ENCODE measurements around the gene ZNF3. TPM values are rescaled to one million over a fixed set of nuclear protein-coding genes. Genes with fewer than 3 reads are reported as not detected.
"Not testable (repeated sequence)": the region's sequence is repeated elsewhere in the genome, so short reads cannot be mapped to it uniquely, and the experiment has no call there.

The ZNF3 gene
- 35.4 and 39.2 TPM in 2 replicates for total RNA-seq
- long read RNA-seq, transcript ZNF3-204 (4 exons, 595 nt) = minor isoform, 29 of 225 reads
- long read RNA-seq, transcript ZNF3-202 (6 exons, 2,799 nt) = major isoform, 110 of 225 reads
- long read RNA-seq, transcript ZNF3-207 (5 exons, 2,718 nt) = minor isoform, 20 of 225 reads
- long read RNA-seq, transcript ZNF3-205 (6 exons, 1,441 nt) = minor isoform, 5 of 225 reads
- long read RNA-seq, partial matches to known transcripts = 3 of 225 reads
- long read RNA-seq, other reads (novel, unspliced or antisense) = 55 of 225 reads

DNA sequence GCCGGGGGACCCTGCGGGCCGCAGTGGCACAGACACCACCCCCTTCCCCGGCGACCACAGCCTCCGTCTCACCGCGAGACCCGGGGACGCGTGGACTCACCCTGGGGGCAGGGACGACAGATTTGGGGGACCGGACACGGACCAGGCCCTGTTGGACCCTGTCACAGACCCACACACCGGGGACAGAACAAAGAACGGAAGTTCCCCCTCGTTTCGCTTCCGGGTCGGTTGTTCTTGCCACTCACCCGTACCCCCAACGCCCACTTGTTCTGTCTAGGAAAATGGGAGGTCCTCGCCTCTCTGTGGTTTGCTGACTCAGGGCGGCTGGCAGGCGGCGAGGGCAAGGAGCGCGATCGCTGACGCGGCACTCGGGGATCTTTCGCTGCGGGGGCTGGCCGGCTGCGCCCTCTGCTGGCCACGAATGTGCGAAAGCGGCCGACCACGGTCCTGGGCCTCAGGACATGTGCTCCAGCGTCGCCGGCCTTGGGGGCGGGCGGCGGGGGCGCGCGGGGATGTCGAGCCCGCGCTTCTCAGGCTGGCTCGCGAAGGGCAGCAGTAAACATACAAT, at the start of gene ZNF3:
Gene ZNF3, minus strand, starts transcription at position 189 of the 568 bp plus-strand sequence. CDS start 4,366 bp downstream, outside the sequence.
- Mint-ChIP-seq H3K4me3 (ENCODE audit: unreplicated experiment) (peak within 1 kb of the TSS; percentile 92), H3K4me1 (ENCODE audit: unreplicated experiment) (peaks cover 30% of the 10 kb centered on the region)
- TF ChIP-seq, protein P1, sequence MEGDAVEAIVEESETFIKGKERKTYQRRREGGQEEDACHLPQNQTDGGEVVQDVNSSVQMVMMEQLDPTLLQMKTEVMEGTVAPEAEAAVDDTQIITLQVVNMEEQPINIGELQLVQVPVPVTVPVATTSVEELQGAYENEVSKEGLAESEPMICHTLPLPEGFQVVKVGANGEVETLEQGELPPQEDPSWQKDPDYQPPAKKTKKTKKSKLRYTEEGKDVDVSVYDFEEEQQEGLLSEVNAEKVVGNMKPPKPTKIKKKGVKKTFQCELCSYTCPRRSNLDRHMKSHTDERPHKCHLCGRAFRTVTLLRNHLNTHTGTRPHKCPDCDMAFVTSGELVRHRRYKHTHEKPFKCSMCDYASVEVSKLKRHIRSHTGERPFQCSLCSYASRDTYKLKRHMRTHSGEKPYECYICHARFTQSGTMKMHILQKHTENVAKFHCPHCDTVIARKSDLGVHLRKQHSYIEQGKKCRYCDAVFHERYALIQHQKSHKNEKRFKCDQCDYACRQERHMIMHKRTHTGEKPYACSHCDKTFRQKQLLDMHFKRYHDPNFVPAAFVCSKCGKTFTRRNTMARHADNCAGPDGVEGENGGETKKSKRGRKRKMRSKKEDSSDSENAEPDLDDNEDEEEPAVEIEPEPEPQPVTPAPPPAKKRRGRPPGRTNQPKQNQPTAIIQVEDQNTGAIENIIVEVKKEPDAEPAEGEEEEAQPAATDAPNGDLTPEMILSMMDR (IDR thresholded peaks at IDR 0.05) = peak; percentile 96

DNA sequence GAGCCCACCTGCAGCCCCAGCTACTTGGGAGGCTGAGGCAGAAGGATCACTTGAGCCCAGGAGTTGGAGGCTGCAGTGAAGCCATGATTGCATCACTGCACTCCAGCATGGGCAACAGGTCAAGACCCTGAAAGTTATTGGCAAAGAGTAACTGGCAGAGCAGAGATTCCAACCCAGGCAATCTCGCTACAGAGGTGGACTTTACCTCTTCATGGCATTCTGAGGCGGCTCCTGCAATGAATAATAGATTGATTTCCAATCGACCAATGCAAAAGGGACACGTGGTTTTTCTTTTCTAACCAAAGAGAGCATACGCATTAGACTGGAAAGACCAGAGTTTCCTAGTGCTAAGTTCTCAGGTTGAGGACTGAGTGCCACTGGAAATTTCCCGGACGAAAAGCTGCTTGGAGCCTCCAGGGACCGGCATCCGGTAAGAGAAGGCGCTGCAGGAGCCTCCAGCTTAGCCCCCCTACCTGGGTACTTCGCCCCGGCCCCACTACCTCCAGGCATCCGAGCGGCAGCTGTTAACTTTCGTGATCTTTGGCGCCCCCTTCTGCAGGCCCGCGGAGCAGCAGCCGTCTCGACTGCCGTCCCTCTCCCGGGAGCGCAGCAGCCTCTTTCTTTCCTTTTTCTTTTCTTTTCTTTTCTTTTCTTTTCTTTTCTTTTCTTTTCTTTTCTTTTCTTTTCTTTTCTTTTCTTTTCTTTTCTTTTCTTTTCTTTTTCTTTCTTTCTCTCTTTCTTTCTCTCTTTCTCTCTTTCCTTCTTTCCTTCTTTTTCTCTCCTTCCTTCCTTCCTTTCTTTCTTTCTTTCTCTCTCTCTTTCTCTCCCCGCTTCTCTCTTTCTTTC, 49.3 kb upstream of the ZNF3 start:
- H3K27me3 Mint-ChIP-seq (ENCODE audit: unreplicated experiment) = peaks cover 2% of the 10 kb centered on the region
- H3K9me3 Mint-ChIP-seq (ENCODE audit: unreplicated experiment) = no peaks in the 10 kb centered on the region
- no peak overlapping the region for H3K27ac Mint-ChIP-seq (ENCODE audit: unreplicated experiment)
- peak; percentile 93 for DNase-seq (ENCODE audit: extremely low spot score, unreplicated experiment)
- no peaks in the 10 kb centered on the region for H3K36me3 Mint-ChIP-seq (ENCODE audit: unreplicated experiment)
- H3K4me3 Mint-ChIP-seq (ENCODE audit: unreplicated experiment) = no peak overlapping the region
- H3K4me1 Mint-ChIP-seq (ENCODE audit: unreplicated experiment) = peaks cover 24% of the 10 kb centered on the region
- TF ChIP-seq, protein P1 (IDR thresholded peaks at IDR 0.05) = peak; percentile 94

More for the DNA sequence above, at the start of gene ZNF3:
- H3K27me3 Mint-ChIP-seq (ENCODE audit: unreplicated experiment) = no peaks in the 10 kb centered on the region
- H3K27ac Mint-ChIP-seq (ENCODE audit: unreplicated experiment) = peak within 1 kb of the TSS; percentile 92
- peak; percentile 99 for DNase-seq (ENCODE audit: extremely low spot score, unreplicated experiment)
- H3K9me3 Mint-ChIP-seq (ENCODE audit: unreplicated experiment) = no peaks in the 10 kb centered on the region
- H3K36me3 Mint-ChIP-seq (ENCODE audit: unreplicated experiment) = peaks cover 15% of the 10 kb centered on the region

- peaks cover 29% of the 10 kb centered on the region for H3K4me1 Mint-ChIP-seq (ENCODE audit: unreplicated experiment)
Measured at GRCh38 chr7:100130220-100130607, 48.7 kb upstream of the ZNF3 start.

GRCh38 chr7:100128637-100128963, 47.1 kb upstream of the ZNF3 start:
- Mint-ChIP-seq H3K9me3 (ENCODE audit: unreplicated experiment) (no peaks in the 10 kb centered on the region), H3K4me1 (ENCODE audit: unreplicated experiment) (peaks cover 29% of the 10 kb centered on the region), H3K36me3 (ENCODE audit: unreplicated experiment) (no peaks in the 10 kb centered on the region), H3K27me3 (ENCODE audit: unreplicated experiment) (no peaks in the 10 kb centered on the region), H3K27ac (ENCODE audit: unreplicated experiment) (no peak overlapping the region), H3K4me3 (ENCODE audit: unreplicated experiment) (no peak overlapping the region)
- TF ChIP-seq, protein P1 (IDR thresholded peaks at IDR 0.05) = no peak
- DNase-seq (ENCODE audit: extremely low spot score, unreplicated experiment) = no peak

More at GRCh38 chr7:100130220-100130607, 48.7 kb upstream of the ZNF3 start:
- H3K27ac Mint-ChIP-seq (ENCODE audit: unreplicated experiment); H3K9me3 Mint-ChIP-seq (ENCODE audit: unreplicated experiment); H3K4me3 Mint-ChIP-seq (ENCODE audit: unreplicated experiment); H3K36me3 Mint-ChIP-seq (ENCODE audit: unreplicated experiment); H3K27me3 Mint-ChIP-seq (ENCODE audit: unreplicated experiment); DNase-seq (ENCODE audit: extremely low spot score, unreplicated experiment): not testable (repeated sequence)

- Mint-ChIP-seq H3K36me3 (ENCODE audit: unreplicated experiment) (no peaks in the 10 kb centered on the region), H3K27ac (ENCODE audit: unreplicated experiment) (peak overlapping the region; percentile 58)
Measured at GRCh38 chr7:100127866-100128636, 46.5 kb upstream of the ZNF3 start.

More at GRCh38 chr7:100127866-100128636, 46.5 kb upstream of the ZNF3 start:
- Mint-ChIP-seq H3K4me3 (ENCODE audit: unreplicated experiment) (peak overlapping the region; percentile 99), H3K4me1 (ENCODE audit: unreplicated experiment) (peaks cover 29% of the 10 kb centered on the region), H3K9me3 (ENCODE audit: unreplicated experiment) (no peaks in the 10 kb centered on the region), H3K27me3 (ENCODE audit: unreplicated experiment) (no peaks in the 10 kb centered on the region)
- TF ChIP-seq, protein P1 (IDR thresholded peaks at IDR 0.05) = no peak
- no peak for DNase-seq (ENCODE audit: extremely low spot score, unreplicated experiment)

All from osteocyte (in vitro differentiated cells).